ENCODE measurements around the gene RBM12. TPM values are rescaled to one million over a fixed set of nuclear protein-coding genes. Genes with fewer than 3 reads are reported as not detected.
A peak's percentile ranks its signal among the peaks of the same experiment; 100 is the strongest.

RBM12 gene
- total RNA-seq, 1 donor, result 62.6 TPM

- Histone ChIP-seq H3K27ac (ENCODE audit: low read depth, low read length) (peak overlapping the region; percentile 52), H3K4me2 (ENCODE audit: insufficient read depth, low read length) (peak overlapping the region; percentile 100), H4K20me1 (ENCODE audit: insufficient read depth, low read length) (peaks cover 71% of the 10 kb centered on the region), H3K9me3 (ENCODE audit: low read depth, low read length) (no peaks in the 10 kb centered on the region), H3K36me3 (ENCODE audit: insufficient read depth, low read length) (no peaks in the 10 kb centered on the region), H2AFZ (ENCODE audit: low read length) (no peak overlapping the region), H3K4me3 (ENCODE audit: insufficient read depth, low read length) (peak overlapping the region; percentile 99), H3K27me3 (ENCODE audit: insufficient read depth, low read length) (no peaks in the 10 kb centered on the region), H3K79me2 (ENCODE audit: insufficient read depth, low read length) (peaks cover 81% of the 10 kb centered on the region), H3K4me1 (ENCODE audit: insufficient read depth, low read length) (peaks cover 28% of the 10 kb centered on the region)
- TF ChIP-seq CTCF (IDR thresholded peaks at IDR 0.05; ENCODE audit: extremely low read depth, low read depth, low read length), result no peak
- peak; percentile 37 for DNase-seq (ENCODE audit: insufficient read length, low spot score, missing footprints)
These were observed 2.8 kb downstream of the RBM12 start for GRCh38 chr20:35661908-35662307.

- Histone ChIP-seq H3K9me3 (ENCODE audit: low read depth, low read length) (no peaks in the 10 kb centered on the region), H3K27me3 (ENCODE audit: insufficient read depth, low read length) (no peaks in the 10 kb centered on the region), H3K27ac (ENCODE audit: low read depth, low read length) (peak overlapping the region; percentile 52), H3K4me1 (ENCODE audit: insufficient read depth, low read length) (peaks cover 28% of the 10 kb centered on the region), H3K4me3 (ENCODE audit: insufficient read depth, low read length) (no peak overlapping the region), H4K20me1 (ENCODE audit: insufficient read depth, low read length) (peaks cover 78% of the 10 kb centered on the region), H2AFZ (ENCODE audit: low read length) (no peak overlapping the region), H3K36me3 (ENCODE audit: insufficient read depth, low read length) (no peaks in the 10 kb centered on the region), H3K79me2 (ENCODE audit: insufficient read depth, low read length) (peaks cover 89% of the 10 kb centered on the region), H3K4me2 (ENCODE audit: insufficient read depth, low read length) (peak overlapping the region; percentile 100)
- no peak for DNase-seq (ENCODE audit: insufficient read length, low spot score, missing footprints)
- TF ChIP-seq CTCF (IDR thresholded peaks at IDR 0.05; ENCODE audit: extremely low read depth, low read depth, low read length), result no peak
These were observed 3.6 kb downstream of the RBM12 start for GRCh38 chr20:35661053-35661452.

- Histone ChIP-seq H3K9me3 (ENCODE audit: low read depth, low read length) (no peaks in the 10 kb centered on the region), H3K79me2 (ENCODE audit: insufficient read depth, low read length) (peaks cover 96% of the 10 kb centered on the region), H2AFZ (ENCODE audit: low read length) (no peak overlapping the region), H3K27me3 (ENCODE audit: insufficient read depth, low read length) (no peaks in the 10 kb centered on the region), H3K36me3 (ENCODE audit: insufficient read depth, low read length) (peaks cover under 1% of the 10 kb centered on the region), H4K20me1 (ENCODE audit: insufficient read depth, low read length) (peaks cover 81% of the 10 kb centered on the region), H3K4me1 (ENCODE audit: insufficient read depth, low read length) (peaks cover 28% of the 10 kb centered on the region), H3K4me3 (ENCODE audit: insufficient read depth, low read length) (no peak overlapping the region), H3K27ac (ENCODE audit: low read depth, low read length) (peak overlapping the region; percentile 1), H3K4me2 (ENCODE audit: insufficient read depth, low read length) (peak overlapping the region; percentile 100)
- no peak for DNase-seq (ENCODE audit: insufficient read length, low spot score, missing footprints)
- TF ChIP-seq CTCF (IDR thresholded peaks at IDR 0.05; ENCODE audit: extremely low read depth, low read depth, low read length), result no peak
These were observed 4.4 kb downstream of the RBM12 start for GRCh38 chr20:35660122-35660937.

- no peak for TF ChIP-seq CTCF (IDR thresholded peaks at IDR 0.05; ENCODE audit: extremely low read depth, low read depth, low read length)
- DNase-seq (ENCODE audit: insufficient read length, low spot score, missing footprints), result no peak
- peaks cover 13% of the 10 kb centered on the region for H3K4me1 ChIP-seq (ENCODE audit: insufficient read depth, low read length)
- H4K20me1 ChIP-seq (ENCODE audit: insufficient read depth, low read length), result peaks cover 90% of the 10 kb centered on the region
- peaks cover 29% of the 10 kb centered on the region for H3K36me3 ChIP-seq (ENCODE audit: insufficient read depth, low read length)
- H3K9me3 ChIP-seq (ENCODE audit: low read depth, low read length), result no peaks in the 10 kb centered on the region
- H3K79me2 ChIP-seq (ENCODE audit: insufficient read depth, low read length), result peaks cover 99% of the 10 kb centered on the region
- no peak overlapping the region for H3K4me2 ChIP-seq (ENCODE audit: insufficient read depth, low read length)
- H3K4me3 ChIP-seq (ENCODE audit: insufficient read depth, low read length), result no peak overlapping the region
- H2AFZ ChIP-seq (ENCODE audit: low read length), result no peak overlapping the region
- H3K27me3 ChIP-seq (ENCODE audit: insufficient read depth, low read length), result no peaks in the 10 kb centered on the region
- no peak overlapping the region for H3K27ac ChIP-seq (ENCODE audit: low read depth, low read length)
These were observed 7.4 kb downstream of the RBM12 start for GRCh38 chr20:35657271-35657670.
